Measurements from ENCODE around the gene DNAH12. TPM values are rescaled to one million over a fixed set of nuclear protein-coding genes. Genes with fewer than 3 reads are reported as not detected.
"Not testable (repeated sequence)": the region's sequence is repeated elsewhere in the genome, so short reads cannot be mapped to it uniquely, and the experiment has no call there.

The DNAH12 gene
- total RNA-seq, 1 donor, result 0.63 TPM

DNA sequence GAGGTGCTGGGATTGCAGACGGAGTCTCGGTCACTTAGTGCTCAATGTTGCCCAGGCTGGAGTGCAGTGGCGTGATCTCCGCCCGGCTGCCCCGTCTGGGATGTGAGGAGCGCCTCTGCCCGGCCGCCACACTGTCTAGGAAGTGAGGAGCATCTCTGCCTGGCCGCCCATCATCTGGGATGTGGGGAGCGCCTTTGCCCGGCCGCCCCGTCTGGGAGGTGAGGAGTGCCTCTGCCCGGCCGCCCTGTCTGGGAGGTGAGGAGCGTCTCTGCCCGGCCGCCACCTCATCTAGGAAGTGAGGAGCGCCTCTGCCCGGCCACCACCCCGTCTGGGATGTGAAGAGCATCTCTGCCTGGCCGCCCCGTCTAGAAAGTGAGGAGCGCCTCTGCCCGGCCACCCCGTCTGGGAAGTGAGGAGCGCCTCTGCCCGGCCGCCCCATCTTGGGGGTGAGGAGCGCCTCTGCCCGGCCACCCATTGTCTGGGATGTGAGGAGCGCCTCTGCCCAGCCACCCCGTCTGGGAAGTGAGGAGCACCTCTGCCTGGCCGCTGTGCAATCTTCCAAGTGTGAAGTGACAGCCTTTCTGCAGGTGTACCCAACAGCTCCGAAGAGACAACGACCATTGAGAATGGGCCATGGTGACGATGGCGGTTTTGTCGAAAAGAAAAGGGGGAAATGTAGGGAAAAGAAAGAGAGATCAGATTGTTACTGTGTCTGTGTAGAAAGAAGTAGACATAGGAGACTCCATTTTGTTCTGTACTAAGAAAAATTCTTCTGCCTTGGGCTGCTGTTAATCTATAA lies 205.7 kb downstream of the DNAH12 start:
- H3K27me3 ChIP-seq (ENCODE audit: insufficient read depth, low read length); H3K4me3 ChIP-seq (ENCODE audit: low read length); H3K4me1 ChIP-seq (ENCODE audit: insufficient read depth, low read length); H3K9me3 ChIP-seq (ENCODE audit: low read depth, low read length): not testable (repeated sequence)

- H3K4me1 ChIP-seq (ENCODE audit: insufficient read depth, low read length), result no peaks in the 10 kb centered on the region
- H3K4me3 ChIP-seq (ENCODE audit: low read length), result no peak overlapping the region
- no peaks in the 10 kb centered on the region for H3K9me3 ChIP-seq (ENCODE audit: low read depth, low read length)
- no peaks in the 10 kb centered on the region for H3K27me3 ChIP-seq (ENCODE audit: insufficient read depth, low read length)
Observed at GRCh38 chr3:57335283-57335938, 208.7 kb downstream of the DNAH12 start.

DNA sequence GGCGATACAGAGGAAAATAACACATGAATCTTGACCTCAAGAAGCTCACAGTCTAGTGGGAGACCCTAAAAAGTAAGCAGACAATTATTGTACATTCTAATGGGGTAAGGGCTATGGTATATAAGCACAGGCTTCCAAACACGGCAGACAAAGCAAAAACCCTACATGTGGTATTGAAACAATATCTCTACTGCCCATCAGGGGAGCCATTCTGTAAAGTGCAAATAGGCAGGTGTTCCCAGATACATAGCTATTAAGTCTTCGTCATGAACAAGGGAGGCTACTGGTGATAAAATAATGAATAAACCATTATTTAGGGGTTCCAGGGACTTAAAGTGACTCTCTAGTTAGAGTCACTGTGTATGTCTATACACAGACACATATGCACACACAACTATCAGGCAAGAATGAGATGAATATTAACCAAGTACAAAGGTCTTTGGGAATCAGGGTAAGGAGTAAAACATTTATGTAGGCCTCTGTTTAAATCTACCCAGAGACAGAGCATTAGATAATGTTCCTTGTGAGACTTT lies 213.0 kb downstream of the DNAH12 start:
- Histone ChIP-seq H3K9me3 (ENCODE audit: low read depth, low read length) (no peaks in the 10 kb centered on the region), H3K4me1 (ENCODE audit: insufficient read depth, low read length) (no peaks in the 10 kb centered on the region), H3K4me3 (ENCODE audit: low read length) (no peak overlapping the region), H3K27me3 (ENCODE audit: insufficient read depth, low read length) (no peaks in the 10 kb centered on the region)

DNA sequence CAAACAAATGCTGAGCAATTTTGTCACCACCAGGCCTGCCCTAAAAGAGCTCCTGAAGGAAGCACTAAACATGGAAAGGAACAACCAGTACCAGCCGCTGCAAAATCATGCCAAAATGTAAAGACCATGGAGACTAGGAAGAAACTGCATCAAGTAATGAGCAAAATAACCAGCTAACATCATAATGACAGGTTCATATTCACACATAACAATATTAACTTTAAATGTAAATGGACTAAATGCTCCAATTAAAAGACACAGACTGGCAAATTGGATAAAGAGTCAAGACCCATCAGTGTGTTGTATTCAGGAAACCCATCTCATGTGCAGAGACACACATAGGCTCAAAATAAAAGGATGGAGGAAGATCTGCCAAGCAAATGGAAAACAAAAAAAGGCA lies 217.6 kb downstream of the DNAH12 start:
- not testable (repeated sequence) for H3K4me1 ChIP-seq (ENCODE audit: insufficient read depth, low read length); H3K27me3 ChIP-seq (ENCODE audit: insufficient read depth, low read length); H3K9me3 ChIP-seq (ENCODE audit: low read depth, low read length); H3K4me3 ChIP-seq (ENCODE audit: low read length)

DNA sequence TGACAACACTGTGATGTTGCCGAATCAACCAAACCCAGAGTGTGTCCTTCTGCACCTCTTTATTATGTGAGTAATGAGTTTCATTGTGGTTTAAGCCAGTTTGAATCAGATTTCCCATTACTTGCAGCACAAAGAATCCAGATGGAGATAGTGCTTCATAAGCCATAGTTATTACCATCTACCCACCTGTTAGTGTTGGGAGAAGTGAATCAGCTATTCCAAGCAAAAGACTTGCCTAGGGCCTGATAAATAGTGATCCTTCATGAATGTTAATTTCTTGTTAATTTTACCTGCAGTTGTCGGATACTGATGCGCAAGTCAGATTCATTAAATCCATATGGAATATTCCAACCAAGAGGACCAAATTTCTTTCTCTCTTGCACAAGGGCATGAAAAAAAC lies 229.9 kb downstream of the DNAH12 start:
- Histone ChIP-seq H3K27me3 (ENCODE audit: insufficient read depth, low read length) (no peaks in the 10 kb centered on the region), H3K4me1 (ENCODE audit: insufficient read depth, low read length) (no peaks in the 10 kb centered on the region), H3K4me3 (ENCODE audit: low read length) (no peak overlapping the region), H3K9me3 (ENCODE audit: low read depth, low read length) (peaks cover 6% of the 10 kb centered on the region)

GRCh38 chr3:57309769-57310360 lies 234.3 kb downstream of the DNAH12 start:
- no peaks in the 10 kb centered on the region for H3K4me1 ChIP-seq (ENCODE audit: insufficient read depth, low read length)
- no peak overlapping the region for H3K4me3 ChIP-seq (ENCODE audit: low read length)
- H3K27me3 ChIP-seq (ENCODE audit: insufficient read depth, low read length), result no peaks in the 10 kb centered on the region
- no peaks in the 10 kb centered on the region for H3K9me3 ChIP-seq (ENCODE audit: low read depth, low read length)

- not testable (repeated sequence) for H3K4me3 ChIP-seq (ENCODE audit: low read length); H3K27me3 ChIP-seq (ENCODE audit: insufficient read depth, low read length); H3K9me3 ChIP-seq (ENCODE audit: low read depth, low read length); H3K4me1 ChIP-seq (ENCODE audit: insufficient read depth, low read length)
Observed at GRCh38 chr3:57303520-57303919, 240.6 kb downstream of the DNAH12 start.

- Histone ChIP-seq H3K4me3 (ENCODE audit: low read length) (no peak overlapping the region), H3K9me3 (ENCODE audit: low read depth, low read length) (no peaks in the 10 kb centered on the region), H3K4me1 (ENCODE audit: insufficient read depth, low read length) (no peaks in the 10 kb centered on the region), H3K27me3 (ENCODE audit: insufficient read depth, low read length) (no peaks in the 10 kb centered on the region)
Observed at GRCh38 chr3:57298041-57298440, 246.1 kb downstream of the DNAH12 start.

DNA sequence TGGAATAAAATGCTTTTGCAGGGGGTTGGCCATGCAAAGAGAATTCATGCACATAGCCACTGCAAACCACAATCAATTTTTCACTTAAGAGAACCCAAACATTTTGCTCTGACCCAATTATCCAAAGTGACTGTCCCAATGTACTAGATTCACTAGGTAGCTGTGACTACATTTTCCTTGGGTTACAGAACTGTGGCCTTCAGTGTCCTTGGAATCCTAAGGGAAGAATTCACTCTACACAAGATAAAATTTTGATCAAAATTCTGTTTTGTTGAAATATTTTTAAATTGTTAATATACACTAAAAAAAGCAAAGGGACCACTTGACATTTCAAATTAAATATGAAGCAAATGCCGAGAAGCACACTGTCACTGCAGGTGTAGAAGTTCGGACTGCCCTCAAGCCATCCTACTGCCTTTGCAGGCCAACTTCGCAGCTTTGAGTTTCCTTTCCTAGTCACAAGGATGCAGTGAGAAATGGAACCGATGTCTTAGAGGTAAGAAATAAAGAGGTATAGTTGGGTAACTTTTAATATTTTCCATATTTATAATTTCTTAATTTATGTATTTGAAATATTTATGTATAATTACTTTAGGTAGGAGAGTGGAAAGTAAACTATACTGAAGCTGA lies 251.1 kb downstream of the DNAH12 start:
- Histone ChIP-seq H3K4me1 (ENCODE audit: insufficient read depth, low read length) (no peaks in the 10 kb centered on the region), H3K4me3 (ENCODE audit: low read length) (no peak overlapping the region), H3K9me3 (ENCODE audit: low read depth, low read length) (no peaks in the 10 kb centered on the region), H3K27me3 (ENCODE audit: insufficient read depth, low read length) (no peaks in the 10 kb centered on the region)

DNA sequence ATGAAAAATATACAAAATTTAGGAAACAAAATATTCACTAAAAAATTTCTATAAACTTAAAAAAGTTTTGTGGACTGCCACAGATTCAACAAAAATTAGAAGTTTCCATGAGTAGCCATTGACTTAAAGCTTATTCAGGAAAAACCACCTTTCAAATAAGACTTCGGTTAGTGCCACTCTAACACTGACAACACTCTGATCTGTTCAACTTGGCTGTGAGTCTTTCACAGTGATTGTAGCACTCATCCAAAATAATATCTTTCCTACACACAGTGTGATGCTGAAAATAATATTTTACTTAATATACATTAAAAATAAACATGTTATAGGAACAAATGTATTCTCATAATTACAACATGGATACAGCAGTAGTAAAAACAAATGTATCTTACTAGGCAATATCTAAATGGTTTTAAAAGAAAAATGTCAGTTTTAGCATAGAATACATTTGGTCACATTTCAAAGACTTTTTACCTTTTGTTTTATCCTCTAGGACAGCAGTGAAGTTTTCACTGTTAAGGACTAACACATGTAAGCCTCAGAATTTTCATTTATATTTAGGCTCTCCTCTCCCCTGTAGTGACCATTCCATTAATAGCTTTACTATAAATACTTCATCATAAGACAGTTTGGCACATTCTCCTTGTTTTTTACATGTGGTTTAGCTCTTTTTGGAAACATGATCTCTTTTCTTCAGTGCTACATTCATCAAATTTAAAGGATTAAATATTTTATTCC lies 251.8 kb downstream of the DNAH12 start, which contains the start of gene ASB14:
ASB14 (minus strand) TSS at position 527 of the 738 bp plus-strand sequence. CDS start 652 bp downstream, outside the sequence.
- no peaks in the 10 kb centered on the region for H3K27me3 ChIP-seq (ENCODE audit: insufficient read depth, low read length)
- no peaks in the 10 kb centered on the region for H3K9me3 ChIP-seq (ENCODE audit: low read depth, low read length)
- no peaks in the 10 kb centered on the region for H3K4me1 ChIP-seq (ENCODE audit: insufficient read depth, low read length)
- no peak within 1 kb of the TSS for H3K4me3 ChIP-seq (ENCODE audit: low read length)

DNA sequence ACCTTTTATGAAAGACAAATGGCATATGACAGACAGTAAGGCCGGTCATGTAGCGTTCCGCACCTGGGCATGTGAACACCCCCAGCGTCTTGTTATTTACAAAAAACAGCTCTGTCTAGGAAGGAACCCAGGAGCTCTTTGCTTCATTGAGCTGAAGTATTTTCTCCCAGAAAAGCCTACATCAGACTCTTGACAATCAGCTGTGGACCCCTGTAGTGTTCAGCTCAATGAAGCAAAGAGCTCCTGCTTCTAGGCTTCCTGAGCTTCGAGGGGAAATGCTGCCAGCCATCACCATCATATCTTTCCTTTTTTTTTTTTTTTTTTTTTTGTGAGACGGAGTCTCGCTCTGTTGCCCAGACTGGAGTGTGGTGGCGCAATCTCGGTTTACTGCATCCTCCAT lies 255.7 kb downstream of the DNAH12 start:
- H3K27me3 ChIP-seq (ENCODE audit: insufficient read depth, low read length), result no peaks in the 10 kb centered on the region
- no peaks in the 10 kb centered on the region for H3K4me1 ChIP-seq (ENCODE audit: insufficient read depth, low read length)
- no peaks in the 10 kb centered on the region for H3K9me3 ChIP-seq (ENCODE audit: low read depth, low read length)
- H3K4me3 ChIP-seq (ENCODE audit: low read length), result no peak overlapping the region

DNA sequence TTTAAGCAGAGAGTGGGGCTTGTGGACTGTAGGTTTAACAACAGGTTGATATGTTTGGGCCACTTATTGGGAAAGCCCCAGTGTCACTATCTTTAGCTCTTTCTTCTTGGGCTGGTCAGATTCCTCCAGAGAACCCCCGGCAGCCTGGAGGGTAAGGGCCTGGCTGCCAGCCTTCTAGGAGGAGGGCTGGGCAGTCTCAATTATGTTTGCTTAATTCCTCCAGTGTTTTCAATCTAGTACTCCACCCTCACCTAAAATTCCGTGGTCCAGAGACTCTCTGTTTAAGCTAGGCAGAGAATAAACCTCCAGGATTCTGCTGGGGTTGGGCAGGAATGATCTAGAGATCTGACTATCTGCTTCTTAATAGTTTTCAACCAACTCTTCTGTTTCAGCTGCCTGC lies 256.9 kb downstream of the DNAH12 start:
- no peaks in the 10 kb centered on the region for H3K9me3 ChIP-seq (ENCODE audit: low read depth, low read length)
- no peaks in the 10 kb centered on the region for H3K4me1 ChIP-seq (ENCODE audit: insufficient read depth, low read length)
- H3K27me3 ChIP-seq (ENCODE audit: insufficient read depth, low read length), result no peaks in the 10 kb centered on the region
- H3K4me3 ChIP-seq (ENCODE audit: low read length), result no peak overlapping the region

GRCh38 chr3:57283334-57283733 lies 260.8 kb downstream of the DNAH12 start:
- H3K9me3 ChIP-seq (ENCODE audit: low read depth, low read length), result no peaks in the 10 kb centered on the region

GRCh38 chr3:57281715-57282114 lies 262.4 kb downstream of the DNAH12 start:
- Histone ChIP-seq H3K4me1 (ENCODE audit: insufficient read depth, low read length) (peaks cover 7% of the 10 kb centered on the region), H3K27me3 (ENCODE audit: insufficient read depth, low read length) (no peaks in the 10 kb centered on the region), H3K4me3 (ENCODE audit: low read length) (no peak overlapping the region), H3K9me3 (ENCODE audit: low read depth, low read length) (no peaks in the 10 kb centered on the region)

More at GRCh38 chr3:57283334-57283733, 260.8 kb downstream of the DNAH12 start:
- Histone ChIP-seq H3K4me1 (ENCODE audit: insufficient read depth, low read length) (peaks cover 7% of the 10 kb centered on the region), H3K27me3 (ENCODE audit: insufficient read depth, low read length) (no peaks in the 10 kb centered on the region), H3K4me3 (ENCODE audit: low read length) (no peak overlapping the region)

Measured in mononuclear cell (primary cell).